NCI-H187 treated with DMSO at 0.1 percent for 48 hours (cell line): ENCODE measurements around the gene SHISA2.

Source experiments
- DNase-seq: peaks from one replicate; lab custom pipeline; 2025; lab: John Stamatoyannopoulos, UW

The SHISA2 gene

GRCh38 chr13:26048741-26049140, 3.1 kb downstream of the SHISA2 start:
- no peak for DNase-seq

DNA sequence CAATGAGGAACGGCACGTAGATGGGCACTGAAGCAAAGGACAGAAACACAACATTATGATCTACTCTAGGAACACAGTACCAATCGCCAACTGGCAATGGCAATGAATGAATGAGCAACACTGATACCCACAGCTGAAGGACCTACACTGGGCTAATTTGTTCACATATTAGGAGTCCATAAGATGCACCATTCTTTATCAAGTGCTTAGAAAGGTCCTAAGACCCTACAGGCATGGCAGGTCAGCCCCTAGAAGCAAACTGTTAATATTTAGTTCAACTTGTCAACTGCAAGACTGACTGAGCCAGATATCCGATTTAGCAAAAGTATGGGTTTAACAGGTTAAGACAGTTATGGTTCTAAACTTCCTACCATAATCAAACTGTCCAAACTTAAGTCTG, 4.8 kb downstream of the SHISA2 start:
- no peak for DNase-seq

DNA sequence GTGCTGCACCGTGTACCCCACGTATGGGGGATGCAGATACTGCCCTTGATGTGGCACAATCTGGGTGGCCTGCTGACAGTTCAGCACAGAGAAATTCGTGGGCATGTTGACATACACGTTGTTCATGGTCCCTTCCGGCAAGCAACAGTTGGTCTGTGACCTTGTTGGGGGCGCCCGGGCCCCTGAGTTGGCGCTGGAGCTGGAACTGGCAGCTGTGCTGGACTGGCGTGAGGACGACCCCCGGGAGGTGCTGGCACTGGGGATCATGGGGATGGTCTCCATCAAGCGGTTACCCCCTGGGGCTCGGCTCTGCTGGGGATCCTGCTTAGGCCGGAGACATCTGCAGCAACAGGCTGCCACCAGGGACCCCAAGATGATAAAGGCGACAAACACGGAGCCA, 5.2 kb downstream of the SHISA2 start:
- no peak for DNase-seq

DNA sequence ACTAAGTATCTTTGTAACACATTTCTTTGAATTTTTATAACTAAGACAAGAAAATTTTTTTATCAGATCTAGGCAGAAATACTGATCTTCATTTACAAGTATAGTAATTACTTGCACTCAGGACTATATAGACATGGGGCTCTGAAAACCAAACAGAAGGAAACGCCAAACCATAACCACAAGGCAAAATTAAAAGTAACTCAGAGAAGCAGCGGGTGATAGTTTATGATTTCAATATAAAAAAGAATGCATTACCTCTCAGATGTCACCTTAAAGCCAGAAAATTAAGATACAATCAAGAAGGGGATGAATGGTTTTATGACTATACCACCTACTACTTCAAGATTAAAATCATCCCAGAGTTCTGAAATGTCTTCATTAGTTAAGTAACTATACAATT, 6.7 kb downstream of the SHISA2 start:
- no peak for DNase-seq

- DNase-seq, result no peak
These were observed 9.0 kb downstream of the SHISA2 start for GRCh38 chr13:26042785-26043184.

DNA sequence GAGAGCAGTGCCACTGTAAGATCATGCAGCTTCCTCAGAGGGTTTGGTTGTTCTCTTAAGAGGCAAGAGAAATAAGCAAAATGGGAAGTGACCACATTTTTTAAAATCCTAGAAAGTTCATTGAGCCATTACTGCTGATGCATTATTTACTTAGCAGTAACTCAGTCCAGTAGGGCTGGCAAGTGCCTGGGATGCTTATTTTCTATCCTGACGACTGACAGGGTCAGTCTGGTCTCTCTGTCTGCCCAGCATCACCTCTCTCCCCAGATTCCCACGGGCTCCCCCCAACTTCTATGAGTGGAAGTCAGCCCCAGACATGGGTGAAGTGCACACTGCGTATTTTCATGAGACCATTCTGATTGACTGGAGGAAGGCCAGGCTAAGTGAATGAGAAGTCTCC, 10.4 kb downstream of the SHISA2 start:
- DNase-seq, result no peak

- DNase-seq, result no peak
These were observed 12.8 kb downstream of the SHISA2 start for GRCh38 chr13:26038931-26039475.

DNA sequence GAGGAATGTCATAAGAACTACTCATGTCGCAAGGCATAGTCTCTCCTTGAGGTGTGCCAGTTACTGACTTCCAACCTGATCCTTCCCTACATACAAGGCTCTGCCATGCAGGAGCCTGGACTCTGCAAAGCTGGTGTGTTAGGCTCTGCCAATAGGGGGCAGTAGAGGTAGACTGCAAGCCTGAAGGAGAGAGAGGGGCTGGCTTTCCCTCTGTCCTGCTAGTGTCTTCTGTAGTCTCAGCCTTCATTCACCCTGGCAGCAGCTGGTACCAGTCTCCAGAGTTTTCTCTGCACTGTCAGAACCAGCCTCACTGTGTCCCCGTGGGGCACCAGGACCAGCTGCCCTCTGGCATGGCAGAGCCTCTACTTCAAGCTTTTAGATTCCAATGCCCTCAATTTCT, 14.5 kb downstream of the SHISA2 start:
- DNase-seq, result no peak

DNA sequence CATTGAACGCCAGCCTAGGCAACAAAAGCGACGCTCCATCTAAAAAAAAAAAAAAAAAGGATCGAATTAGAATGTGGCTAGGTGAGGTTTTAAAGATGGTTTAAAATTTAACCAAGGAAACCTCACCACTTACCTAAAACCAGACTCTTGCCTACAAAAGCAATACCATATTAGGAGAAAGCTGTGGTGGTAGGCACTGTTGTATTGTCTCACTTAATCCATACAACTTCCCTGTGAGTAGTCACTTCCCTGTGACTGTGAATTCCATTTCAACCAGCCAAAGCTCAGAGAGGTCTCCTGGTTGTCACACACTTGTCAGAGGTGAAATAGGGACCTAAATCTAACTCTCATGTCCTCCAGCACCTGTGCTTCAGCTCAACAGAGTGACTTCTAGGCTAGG, 15.4 kb downstream of the SHISA2 start:
- DNase-seq, result no peak

DNA sequence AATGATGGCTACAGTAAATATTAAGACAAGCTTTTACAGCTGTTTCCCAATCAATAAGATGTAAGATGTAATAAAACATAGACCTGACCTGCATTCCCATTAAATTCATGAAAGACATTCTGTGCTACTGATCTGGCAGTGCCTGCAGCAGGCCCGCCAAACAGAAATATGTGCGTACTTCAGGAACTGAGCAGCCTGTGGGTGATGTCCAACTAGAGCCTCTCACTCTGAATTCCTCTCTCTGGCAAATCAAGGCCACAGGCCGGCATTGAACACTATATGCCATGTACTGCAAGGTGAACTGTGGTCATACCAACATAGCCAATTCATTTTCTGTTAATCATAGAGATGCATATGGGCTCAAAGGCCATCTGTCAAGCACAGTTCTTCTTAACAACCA, 17.8 kb downstream of the SHISA2 start:
- DNase-seq, result no peak

GRCh38 chr13:26030331-26030730, 21.5 kb downstream of the SHISA2 start:
- no peak for DNase-seq

- DNase-seq, result no peak
These were observed 22.2 kb downstream of the SHISA2 start for GRCh38 chr13:26029581-26030136.

- DNase-seq, result no peak
These were observed 25.6 kb downstream of the SHISA2 start for GRCh38 chr13:26026211-26026610.

DNA sequence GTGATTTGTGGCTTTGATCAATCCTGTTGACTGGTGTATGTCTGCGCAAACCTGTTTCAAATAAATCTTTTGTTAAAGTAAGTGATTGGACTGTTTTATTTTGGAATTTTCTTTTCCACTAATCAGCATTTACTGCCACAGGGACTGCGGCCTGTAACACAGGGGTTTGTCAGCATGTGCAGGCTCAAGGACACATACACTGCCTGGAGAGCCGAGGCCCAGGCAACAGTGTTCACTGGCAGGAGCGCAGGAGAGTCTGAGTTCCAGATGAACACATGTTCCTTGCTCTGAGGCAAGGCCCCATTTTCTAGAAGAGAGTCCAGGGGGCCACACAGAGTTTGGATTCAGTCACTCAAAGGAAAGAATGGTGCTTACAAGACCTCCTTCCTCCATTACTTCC, 26.0 kb downstream of the SHISA2 start:
- no peak for DNase-seq

- no peak for DNase-seq
These were observed 26.6 kb downstream of the SHISA2 start for GRCh38 chr13:26025196-26025595.

DNA sequence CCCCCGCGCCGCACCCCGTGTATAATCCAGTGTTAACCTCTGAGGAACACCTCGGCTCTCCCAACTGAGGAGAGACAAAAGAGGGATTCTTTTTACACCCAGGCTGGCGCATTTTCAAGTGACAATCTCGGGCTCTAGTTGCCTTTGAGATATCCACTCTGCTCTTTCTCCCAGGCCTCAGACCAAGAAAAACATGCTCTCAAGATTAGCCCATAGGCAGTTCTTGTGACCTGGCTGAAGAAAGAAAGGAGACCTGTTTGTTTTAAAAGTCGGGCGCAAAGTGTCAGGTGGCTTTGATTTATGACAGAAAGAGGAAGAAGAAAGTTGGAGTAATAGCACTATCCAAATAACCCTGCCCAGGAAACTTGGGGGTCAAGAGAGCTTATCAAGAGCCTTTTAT, 27.3 kb downstream of the SHISA2 start:
- no peak for DNase-seq

DNA sequence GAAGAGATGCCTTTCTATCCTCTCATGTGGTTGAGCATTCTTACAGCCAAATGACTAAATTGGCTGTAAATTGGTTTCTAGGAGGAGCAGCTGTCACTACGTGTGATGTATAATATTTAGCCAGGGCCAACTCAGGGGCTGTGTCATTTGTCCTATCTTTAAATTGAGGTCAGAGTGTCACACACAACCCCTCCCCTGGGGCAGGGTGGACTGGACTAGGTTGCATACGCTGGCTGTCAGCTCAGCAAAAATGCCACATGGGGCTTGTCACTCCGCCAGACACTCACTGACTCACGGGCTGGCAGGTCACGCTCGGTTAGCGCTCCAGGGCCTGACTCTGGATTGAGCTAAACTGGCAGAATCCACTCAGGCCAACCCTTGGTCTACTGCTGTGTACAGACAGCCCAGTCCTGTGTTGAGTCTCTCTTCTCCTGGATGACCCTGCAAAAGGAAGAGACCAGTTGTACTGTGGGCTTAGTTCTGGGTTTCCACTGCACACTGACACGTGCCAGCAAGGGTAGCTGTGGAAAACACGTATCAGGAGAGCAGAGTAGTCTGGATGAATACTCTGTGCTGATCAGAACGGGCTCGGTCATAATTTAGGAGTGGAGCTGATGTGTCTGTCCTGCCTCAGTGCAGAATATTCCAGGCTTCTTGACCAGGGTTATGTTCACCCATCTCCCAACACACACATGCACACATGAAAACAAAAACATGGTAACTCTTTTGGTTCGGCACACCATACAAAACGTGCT, 29.1 kb downstream of the SHISA2 start:
- no peak for DNase-seq

GRCh38 chr13:26021956-26022355, 29.9 kb downstream of the SHISA2 start:
- DNase-seq, result no peak

DNA sequence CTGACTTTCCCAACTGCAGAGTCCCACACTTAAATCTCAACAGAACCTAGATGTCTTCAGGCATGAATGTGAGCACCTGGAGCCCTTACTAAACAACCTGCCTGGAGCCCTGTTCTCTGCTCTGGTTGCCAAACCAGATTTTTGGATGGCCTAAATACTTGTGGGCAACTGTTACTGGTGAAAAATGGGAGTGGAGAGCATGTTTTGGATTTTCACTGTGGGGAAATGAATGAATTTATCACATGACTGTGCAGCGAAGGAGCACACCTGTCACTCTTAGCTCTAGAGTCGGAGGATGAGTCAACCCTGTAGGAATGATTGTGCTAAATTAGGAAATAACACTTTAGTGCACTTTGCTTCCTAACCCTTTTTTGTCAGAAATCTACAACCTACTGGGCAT, 30.3 kb downstream of the SHISA2 start:
- no peak for DNase-seq

GRCh38 chr13:26020891-26021290, 30.9 kb downstream of the SHISA2 start:
- DNase-seq, result no peak

DNA sequence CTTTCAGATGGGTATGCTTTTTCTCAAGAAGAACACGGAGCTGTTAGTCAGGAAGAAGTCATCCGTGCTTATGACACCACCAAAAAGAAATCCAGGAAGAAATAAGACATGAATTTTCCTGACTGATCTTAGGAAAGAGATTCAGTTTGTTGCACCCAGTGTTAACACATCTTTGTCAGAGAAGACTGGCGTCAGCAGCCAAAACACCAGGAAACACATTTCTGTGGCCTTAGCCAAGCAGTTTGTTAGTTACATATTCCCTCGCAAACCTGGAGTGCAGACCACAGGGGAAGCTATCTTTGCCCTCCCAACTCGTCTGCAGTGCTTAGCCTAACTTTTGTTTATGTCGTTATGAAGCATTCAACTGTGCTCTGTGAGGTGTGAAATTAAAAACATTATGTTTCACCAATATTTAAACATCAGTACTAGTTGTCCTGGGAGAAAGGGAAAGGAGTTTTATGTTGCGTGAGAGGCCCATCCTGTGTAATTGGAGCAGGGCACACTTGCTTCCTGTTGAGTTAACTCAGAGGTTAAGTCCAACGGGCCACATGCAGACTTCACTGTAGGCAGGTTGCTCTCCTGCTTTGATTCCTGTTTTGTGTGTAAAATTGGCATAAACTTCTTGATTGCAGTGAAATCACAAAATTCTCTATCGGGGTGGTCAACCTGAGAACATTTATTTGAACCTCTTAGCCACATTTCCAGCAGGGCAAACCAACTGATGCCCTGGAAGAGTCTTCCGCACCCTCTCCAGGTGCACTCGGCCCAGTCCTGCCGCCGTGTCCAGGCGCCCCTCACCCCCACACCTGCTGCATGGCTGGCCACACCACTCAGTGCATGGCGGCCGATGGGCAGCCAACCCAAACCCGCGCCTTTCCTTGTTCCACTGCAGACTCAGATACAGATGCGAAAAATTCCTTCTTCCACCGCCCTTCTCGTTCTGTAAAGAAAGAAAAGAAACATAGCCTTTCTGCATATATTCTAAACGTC, 31.6 kb downstream of the SHISA2 start:
- DNase-seq, result no peak

GRCh38 chr13:26019251-26019650, 32.6 kb downstream of the SHISA2 start:
- no peak for DNase-seq
